Measurements from ENCODE around the gene MAT1A.
"Not testable (repeated sequence)": the region's sequence is repeated elsewhere in the genome, so short reads cannot be mapped to it uniquely, and the experiment has no call there.

MAT1A gene

GRCh38 chr10:80318742-80319141, 29.3 kb upstream of the MAT1A start:
- no peak overlapping the region for H3K9ac ChIP-seq (ENCODE audit: low read length)
- H3K27ac ChIP-seq (ENCODE audit: low read depth, low read length) = no peak overlapping the region
- no peaks in the 10 kb centered on the region for H3K36me3 ChIP-seq (ENCODE audit: control insufficient read depth, insufficient read depth, low read length)
- no peaks in the 10 kb centered on the region for H3K27me3 ChIP-seq (ENCODE audit: control insufficient read depth, insufficient read depth, low read length)
- no peak overlapping the region for H3K4me3 ChIP-seq (ENCODE audit: low read depth, low read length)
- H3K9me3 ChIP-seq (ENCODE audit: control insufficient read depth, insufficient read depth, low read depth, low read length) = no peaks in the 10 kb centered on the region
- no peaks in the 10 kb centered on the region for H3K4me1 ChIP-seq (ENCODE audit: control insufficient read depth, insufficient read depth, low read length)

GRCh38 chr10:80315391-80315790, 25.9 kb upstream of the MAT1A start:
- H3K4me3 ChIP-seq (ENCODE audit: low read depth, low read length) = no peak overlapping the region
- no peak overlapping the region for H3K9ac ChIP-seq (ENCODE audit: low read length)
- H3K4me1 ChIP-seq (ENCODE audit: control insufficient read depth, insufficient read depth, low read length) = no peaks in the 10 kb centered on the region
- no peak overlapping the region for H3K27ac ChIP-seq (ENCODE audit: low read depth, low read length)
- H3K27me3 ChIP-seq (ENCODE audit: control insufficient read depth, insufficient read depth, low read length) = no peaks in the 10 kb centered on the region
- no peaks in the 10 kb centered on the region for H3K36me3 ChIP-seq (ENCODE audit: control insufficient read depth, insufficient read depth, low read length)
- no peaks in the 10 kb centered on the region for H3K9me3 ChIP-seq (ENCODE audit: control insufficient read depth, insufficient read depth, low read depth, low read length)

- no peaks in the 10 kb centered on the region for H3K36me3 ChIP-seq (ENCODE audit: control insufficient read depth, insufficient read depth, low read length)
- no peak overlapping the region for H3K27ac ChIP-seq (ENCODE audit: low read depth, low read length)
- H3K4me1 ChIP-seq (ENCODE audit: control insufficient read depth, insufficient read depth, low read length) = no peaks in the 10 kb centered on the region
- H3K9me3 ChIP-seq (ENCODE audit: control insufficient read depth, insufficient read depth, low read depth, low read length) = no peaks in the 10 kb centered on the region
- H3K9ac ChIP-seq (ENCODE audit: low read length) = no peak overlapping the region
- no peaks in the 10 kb centered on the region for H3K27me3 ChIP-seq (ENCODE audit: control insufficient read depth, insufficient read depth, low read length)
- no peak overlapping the region for H3K4me3 ChIP-seq (ENCODE audit: low read depth, low read length)
These were observed 24.1 kb upstream of the MAT1A start for GRCh38 chr10:80313523-80313922.

GRCh38 chr10:80305989-80306388, 16.5 kb upstream of the MAT1A start:
- not testable (repeated sequence) for H3K4me1 ChIP-seq (ENCODE audit: control insufficient read depth, insufficient read depth, low read length); H3K27ac ChIP-seq (ENCODE audit: low read depth, low read length); H3K36me3 ChIP-seq (ENCODE audit: control insufficient read depth, insufficient read depth, low read length); H3K27me3 ChIP-seq (ENCODE audit: control insufficient read depth, insufficient read depth, low read length); H3K9me3 ChIP-seq (ENCODE audit: control insufficient read depth, insufficient read depth, low read depth, low read length); H3K4me3 ChIP-seq (ENCODE audit: low read depth, low read length); H3K9ac ChIP-seq (ENCODE audit: low read length)

- Histone ChIP-seq H3K27me3 (ENCODE audit: control insufficient read depth, insufficient read depth, low read length) (no peaks in the 10 kb centered on the region), H3K36me3 (ENCODE audit: control insufficient read depth, insufficient read depth, low read length) (no peaks in the 10 kb centered on the region), H3K4me3 (ENCODE audit: low read depth, low read length) (no peak overlapping the region), H3K9me3 (ENCODE audit: control insufficient read depth, insufficient read depth, low read depth, low read length) (peaks cover 6% of the 10 kb centered on the region; the same call in 1 of the 2 replicates), H3K27ac (ENCODE audit: low read depth, low read length) (no peak overlapping the region), H3K9ac (ENCODE audit: low read length) (no peak overlapping the region), H3K4me1 (ENCODE audit: control insufficient read depth, insufficient read depth, low read length) (no peaks in the 10 kb centered on the region)
These were observed 7.5 kb upstream of the MAT1A start for GRCh38 chr10:80296942-80297341.

- no peaks in the 10 kb centered on the region for H3K36me3 ChIP-seq (ENCODE audit: control insufficient read depth, insufficient read depth, low read length)
- H3K4me3 ChIP-seq (ENCODE audit: low read depth, low read length) = no peak overlapping the region
- peaks cover 5% of the 10 kb centered on the region; the same call in 1 of the 2 replicates for H3K4me1 ChIP-seq (ENCODE audit: control insufficient read depth, insufficient read depth, low read length)
- no peak overlapping the region for H3K27ac ChIP-seq (ENCODE audit: low read depth, low read length)
- H3K9ac ChIP-seq (ENCODE audit: low read length) = no peak overlapping the region
- H3K27me3 ChIP-seq (ENCODE audit: control insufficient read depth, insufficient read depth, low read length) = peaks cover 3% of the 10 kb centered on the region; the same call in 1 of the 2 replicates
- H3K9me3 ChIP-seq (ENCODE audit: control insufficient read depth, insufficient read depth, low read depth, low read length) = peaks cover 6% of the 10 kb centered on the region; the same call in 1 of the 2 replicates
These were observed 3.3 kb upstream of the MAT1A start for GRCh38 chr10:80292607-80293239.

- H3K36me3 ChIP-seq (ENCODE audit: control insufficient read depth, insufficient read depth, low read length) = no peaks in the 10 kb centered on the region
- H3K9ac ChIP-seq (ENCODE audit: low read length) = no peak overlapping the region
- peaks cover 5% of the 10 kb centered on the region; the same call in 1 of the 2 replicates for H3K4me1 ChIP-seq (ENCODE audit: control insufficient read depth, insufficient read depth, low read length)
- no peak overlapping the region for H3K4me3 ChIP-seq (ENCODE audit: low read depth, low read length)
- no peaks in the 10 kb centered on the region for H3K9me3 ChIP-seq (ENCODE audit: control insufficient read depth, insufficient read depth, low read depth, low read length)
- no peak overlapping the region for H3K27ac ChIP-seq (ENCODE audit: low read depth, low read length)
- peaks cover 3% of the 10 kb centered on the region; the same call in 1 of the 2 replicates for H3K27me3 ChIP-seq (ENCODE audit: control insufficient read depth, insufficient read depth, low read length)
These were observed 1.2 kb upstream of the MAT1A start for GRCh38 chr10:80290474-80291220.

- Histone ChIP-seq H3K9ac (ENCODE audit: low read length) (no peak overlapping the region), H3K27me3 (ENCODE audit: control insufficient read depth, insufficient read depth, low read length) (peaks cover 3% of the 10 kb centered on the region; the same call in 1 of the 2 replicates), H3K9me3 (ENCODE audit: control insufficient read depth, insufficient read depth, low read depth, low read length) (no peaks in the 10 kb centered on the region), H3K36me3 (ENCODE audit: control insufficient read depth, insufficient read depth, low read length) (no peaks in the 10 kb centered on the region), H3K27ac (ENCODE audit: low read depth, low read length) (no peak overlapping the region), H3K4me3 (ENCODE audit: low read depth, low read length) (no peak overlapping the region), H3K4me1 (ENCODE audit: control insufficient read depth, insufficient read depth, low read length) (peaks cover 5% of the 10 kb centered on the region; the same call in 1 of the 2 replicates)
These were observed 609 bp downstream of the MAT1A start for GRCh38 chr10:80288849-80289248.

- Histone ChIP-seq H3K36me3 (ENCODE audit: control insufficient read depth, insufficient read depth, low read length) (no peaks in the 10 kb centered on the region), H3K9me3 (ENCODE audit: control insufficient read depth, insufficient read depth, low read depth, low read length) (no peaks in the 10 kb centered on the region), H3K4me1 (ENCODE audit: control insufficient read depth, insufficient read depth, low read length) (peaks cover 3% of the 10 kb centered on the region; the same call in 1 of the 2 replicates), H3K4me3 (ENCODE audit: low read depth, low read length) (no peak overlapping the region), H3K27ac (ENCODE audit: low read depth, low read length) (no peak overlapping the region), H3K9ac (ENCODE audit: low read length) (no peak overlapping the region), H3K27me3 (ENCODE audit: control insufficient read depth, insufficient read depth, low read length) (no peaks in the 10 kb centered on the region; the same call in 1 of the 2 replicates)
These were observed 4.9 kb downstream of the MAT1A start for GRCh38 chr10:80284522-80284921.

- no peak overlapping the region for H3K27ac ChIP-seq (ENCODE audit: low read depth, low read length)
- no peak overlapping the region for H3K4me3 ChIP-seq (ENCODE audit: low read depth, low read length)
- no peaks in the 10 kb centered on the region for H3K27me3 ChIP-seq (ENCODE audit: control insufficient read depth, insufficient read depth, low read length)
- H3K36me3 ChIP-seq (ENCODE audit: control insufficient read depth, insufficient read depth, low read length) = no peaks in the 10 kb centered on the region
- no peak overlapping the region for H3K9ac ChIP-seq (ENCODE audit: low read length)
- H3K9me3 ChIP-seq (ENCODE audit: control insufficient read depth, insufficient read depth, low read depth, low read length) = no peaks in the 10 kb centered on the region
- peaks cover 3% of the 10 kb centered on the region; the same call in 1 of the 2 replicates for H3K4me1 ChIP-seq (ENCODE audit: control insufficient read depth, insufficient read depth, low read length)
These were observed 5.8 kb downstream of the MAT1A start for GRCh38 chr10:80283536-80284199.

- Histone ChIP-seq H3K9me3 (ENCODE audit: control insufficient read depth, insufficient read depth, low read depth, low read length) (no peaks in the 10 kb centered on the region), H3K9ac (ENCODE audit: low read length) (no peak overlapping the region), H3K27me3 (ENCODE audit: control insufficient read depth, insufficient read depth, low read length) (no peaks in the 10 kb centered on the region), H3K36me3 (ENCODE audit: control insufficient read depth, insufficient read depth, low read length) (no peaks in the 10 kb centered on the region), H3K4me1 (ENCODE audit: control insufficient read depth, insufficient read depth, low read length) (peaks cover 3% of the 10 kb centered on the region; the same call in 1 of the 2 replicates), H3K4me3 (ENCODE audit: low read depth, low read length) (no peak overlapping the region), H3K27ac (ENCODE audit: low read depth, low read length) (no peak overlapping the region)
These were observed 6.3 kb downstream of the MAT1A start for GRCh38 chr10:80283119-80283518.
